Thyroid gland (tissue), 4 donors: ENCODE results near the gene LLGL1.

Source experiments
- POLR2A ChIP-seq, 2 donors: fragments of 450-650 bp; IDR thresholded peaks; one replicate each; pipeline ENCODE4 v1.6.1; 2017; ENCODE audit warnings: antibody characterized with exemption in 2 of 2, mild to moderate bottlenecking in 2 of 2, moderate library complexity in 1 of 2
- TF ChIP-seq, protein P1 (sequence below), 6 experiments: fragments of 200-600 bp in 3 of 6; fragments of 450-650 bp in 3 of 6; sonication (generic) in 3 of 6; IDR thresholded peaks; one replicate each; pipeline ENCODE4 v1.5.1; 2016 to 2019; ENCODE audit warnings: antibody characterized with exemption in 6 of 6, mild to moderate bottlenecking in 2 of 6, inconsistent platforms in 1 of 6, moderate library complexity in 1 of 6

DNA sequence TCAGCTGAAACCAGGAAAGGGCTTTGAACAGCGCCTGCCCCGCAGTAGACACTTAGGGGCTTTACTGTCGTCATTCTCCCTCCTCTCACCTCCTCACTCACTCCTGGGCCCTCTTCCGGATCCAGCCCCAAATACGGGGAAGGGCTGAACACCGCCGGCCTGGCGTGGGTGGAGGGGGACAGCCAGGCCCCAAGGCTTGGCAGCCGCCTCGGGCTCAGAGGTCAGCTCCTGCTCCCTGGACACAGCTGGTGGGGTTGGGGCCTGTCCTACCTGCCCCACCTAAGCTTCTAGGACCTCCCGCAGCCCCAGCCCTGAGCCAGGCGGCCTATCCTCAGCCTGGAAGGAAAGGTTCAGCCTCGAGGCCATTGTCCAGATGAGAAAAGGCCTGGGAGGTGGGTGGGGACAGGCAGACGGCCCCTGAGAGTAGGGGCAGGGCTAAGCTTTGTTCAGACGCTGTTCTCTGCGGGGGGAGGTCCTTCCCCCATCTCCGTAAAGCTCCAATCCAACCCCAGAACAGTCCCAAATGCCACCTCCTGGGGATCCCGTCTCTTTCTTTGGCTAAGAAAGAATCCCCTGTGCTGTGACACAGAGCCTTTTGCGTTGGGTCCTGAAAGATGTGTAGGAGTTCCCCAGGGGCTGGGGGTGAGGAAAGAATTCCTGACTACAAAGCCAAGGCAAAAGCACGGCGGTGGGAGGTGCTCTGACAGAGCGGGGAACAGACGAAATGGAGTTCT, 881 bp upstream of the LLGL1 start:
- TF ChIP-seq, protein P1, sequence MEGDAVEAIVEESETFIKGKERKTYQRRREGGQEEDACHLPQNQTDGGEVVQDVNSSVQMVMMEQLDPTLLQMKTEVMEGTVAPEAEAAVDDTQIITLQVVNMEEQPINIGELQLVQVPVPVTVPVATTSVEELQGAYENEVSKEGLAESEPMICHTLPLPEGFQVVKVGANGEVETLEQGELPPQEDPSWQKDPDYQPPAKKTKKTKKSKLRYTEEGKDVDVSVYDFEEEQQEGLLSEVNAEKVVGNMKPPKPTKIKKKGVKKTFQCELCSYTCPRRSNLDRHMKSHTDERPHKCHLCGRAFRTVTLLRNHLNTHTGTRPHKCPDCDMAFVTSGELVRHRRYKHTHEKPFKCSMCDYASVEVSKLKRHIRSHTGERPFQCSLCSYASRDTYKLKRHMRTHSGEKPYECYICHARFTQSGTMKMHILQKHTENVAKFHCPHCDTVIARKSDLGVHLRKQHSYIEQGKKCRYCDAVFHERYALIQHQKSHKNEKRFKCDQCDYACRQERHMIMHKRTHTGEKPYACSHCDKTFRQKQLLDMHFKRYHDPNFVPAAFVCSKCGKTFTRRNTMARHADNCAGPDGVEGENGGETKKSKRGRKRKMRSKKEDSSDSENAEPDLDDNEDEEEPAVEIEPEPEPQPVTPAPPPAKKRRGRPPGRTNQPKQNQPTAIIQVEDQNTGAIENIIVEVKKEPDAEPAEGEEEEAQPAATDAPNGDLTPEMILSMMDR (IDR thresholded peaks at IDR 0.05): no peak
- peak in 1 of 2 donors; percentile 7 for TF ChIP-seq POLR2A (IDR thresholded peaks at IDR 0.05)
